Activated CD4-positive, alpha-beta T cell treated with anti-CD3 and anti-CD28 coated beads, Interleukin-2, amount 50 U/mL, for 16 hours (primary cell): Measurements from ENCODE around the gene ABHD16B.

Source experiments
- DNase-seq: peaks from one replicate; pipeline ENCODE4 v3.0.0-alpha.2; 2020

Gene ABHD16B

DNA sequence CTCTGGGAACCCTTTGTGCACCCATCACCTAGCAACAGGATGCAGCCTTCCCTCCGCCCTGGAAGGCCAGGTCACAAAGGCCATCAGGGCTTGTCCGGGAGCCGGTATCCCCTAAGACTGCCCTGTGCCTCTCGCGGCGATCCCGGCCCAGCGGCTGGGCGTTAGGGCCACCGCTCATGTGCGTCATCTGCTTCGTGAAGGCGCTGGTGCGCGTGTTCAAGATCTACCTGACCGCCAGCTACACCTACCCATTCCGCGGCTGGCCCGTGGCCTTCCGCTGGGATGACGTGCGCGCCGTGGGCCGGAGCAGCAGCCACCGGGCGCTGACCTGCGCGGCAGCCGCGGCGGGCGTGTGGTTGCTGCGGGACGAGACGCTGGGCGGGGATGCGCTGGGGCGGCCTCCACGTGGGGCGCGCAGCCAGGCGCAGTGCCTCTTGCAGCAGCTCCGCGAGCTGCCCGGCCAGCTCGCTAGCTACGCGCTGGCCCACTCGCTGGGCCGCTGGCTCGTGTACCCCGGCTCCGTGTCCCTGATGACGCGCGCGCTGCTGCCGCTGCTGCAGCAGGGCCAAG lies at the start of gene ABHD16B:
TSS of gene ABHD16B (plus strand) at position 134 of the 570 bp plus-strand sequence. CDS start at position 177, 43 bp downstream.
- no peak for DNase-seq

DNA sequence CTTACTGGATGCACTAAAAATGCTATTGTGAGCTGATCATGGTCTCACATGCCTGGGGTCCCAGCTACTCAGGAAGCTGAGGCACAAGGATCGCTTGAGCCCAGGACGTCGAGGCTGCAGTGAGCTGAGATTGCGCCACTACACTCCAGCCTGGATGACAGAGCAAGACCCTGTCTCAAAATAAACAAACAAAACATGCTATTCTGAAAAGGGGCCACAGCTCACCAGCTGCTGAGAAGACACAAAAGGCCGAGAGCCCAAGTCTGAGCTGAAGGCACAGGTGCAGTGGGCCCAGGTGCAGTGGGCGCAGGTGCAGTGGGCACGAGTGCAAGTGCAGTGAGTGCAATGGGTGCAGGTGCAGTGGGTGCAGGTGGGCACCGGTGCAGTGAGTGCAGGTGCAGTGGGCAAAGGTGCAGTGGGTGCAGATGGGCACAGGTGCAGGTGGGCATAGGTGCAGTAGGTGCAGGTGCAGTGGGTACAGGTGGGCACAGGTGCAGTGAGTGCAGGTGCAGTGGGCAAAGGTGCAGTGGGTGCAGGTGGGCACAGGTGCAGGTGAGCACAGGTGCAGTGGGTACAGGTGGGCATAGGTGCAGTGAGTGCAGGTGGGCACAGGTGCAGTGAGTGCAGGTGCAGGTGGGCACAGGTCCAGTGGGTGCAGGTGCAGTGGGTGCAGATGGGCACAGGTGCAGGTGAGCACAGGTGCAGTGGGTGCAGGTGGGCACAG lies 46.2 kb upstream of the ABHD16B start:
- no peak for DNase-seq

DNA sequence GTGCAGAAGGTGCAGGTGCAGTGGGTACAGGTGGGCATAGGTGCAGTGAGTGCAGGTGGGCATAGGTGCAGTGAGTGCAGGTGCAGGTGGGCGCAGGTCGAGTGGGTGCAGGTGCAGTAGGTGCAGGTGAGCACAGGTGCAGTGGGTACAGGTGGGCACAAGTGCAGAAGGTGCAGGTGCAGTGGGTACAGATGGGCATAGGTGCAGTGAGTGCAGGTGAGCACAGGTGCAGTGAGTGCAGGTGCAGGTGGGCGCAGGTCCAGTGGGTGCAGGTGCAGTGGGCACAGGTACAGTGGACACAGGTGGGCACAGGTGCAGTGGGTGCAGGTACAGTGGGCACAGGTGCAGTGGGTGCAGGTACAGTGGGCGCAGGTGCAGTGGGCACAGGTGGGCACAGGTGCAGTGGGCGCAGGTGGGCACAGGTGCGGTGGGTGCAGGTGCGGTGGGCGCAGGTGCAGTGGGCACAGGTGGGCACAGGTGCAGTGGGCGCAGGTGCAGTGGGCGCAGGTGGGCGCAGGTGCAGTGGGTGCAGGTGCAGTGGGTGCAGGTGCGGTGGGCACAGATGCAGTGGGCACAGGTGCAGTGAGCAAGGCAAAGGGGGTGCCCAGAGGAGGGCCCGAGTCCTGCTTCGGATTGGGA lies 45.6 kb upstream of the ABHD16B start:
- DNase-seq, result no peak

- DNase-seq, result no peak
Measured at GRCh38 chr20:63819224-63819921, 41.9 kb upstream of the ABHD16B start.

DNA sequence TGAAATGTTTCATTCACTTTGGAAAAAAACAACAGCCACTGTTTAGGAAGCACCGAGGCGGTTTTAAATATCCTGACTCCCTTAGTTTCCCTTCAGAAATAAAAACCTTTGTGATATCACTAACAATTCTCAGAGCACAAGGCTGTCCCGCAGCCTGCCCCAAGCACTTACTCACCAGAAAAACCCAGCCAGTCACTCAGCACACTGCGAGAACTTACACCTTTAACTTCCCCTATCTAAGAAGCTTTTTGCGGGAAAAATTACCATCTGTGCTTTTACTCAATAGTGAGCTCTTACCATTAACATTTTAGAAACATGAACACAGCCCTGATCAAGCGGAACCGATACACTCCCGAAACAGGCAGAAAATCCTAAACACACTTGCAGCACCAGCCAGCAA lies 39.5 kb upstream of the ABHD16B start:
- DNase-seq, result no peak

- DNase-seq, result no peak
Measured at GRCh38 chr20:63822276-63822696, 39.0 kb upstream of the ABHD16B start.

DNA sequence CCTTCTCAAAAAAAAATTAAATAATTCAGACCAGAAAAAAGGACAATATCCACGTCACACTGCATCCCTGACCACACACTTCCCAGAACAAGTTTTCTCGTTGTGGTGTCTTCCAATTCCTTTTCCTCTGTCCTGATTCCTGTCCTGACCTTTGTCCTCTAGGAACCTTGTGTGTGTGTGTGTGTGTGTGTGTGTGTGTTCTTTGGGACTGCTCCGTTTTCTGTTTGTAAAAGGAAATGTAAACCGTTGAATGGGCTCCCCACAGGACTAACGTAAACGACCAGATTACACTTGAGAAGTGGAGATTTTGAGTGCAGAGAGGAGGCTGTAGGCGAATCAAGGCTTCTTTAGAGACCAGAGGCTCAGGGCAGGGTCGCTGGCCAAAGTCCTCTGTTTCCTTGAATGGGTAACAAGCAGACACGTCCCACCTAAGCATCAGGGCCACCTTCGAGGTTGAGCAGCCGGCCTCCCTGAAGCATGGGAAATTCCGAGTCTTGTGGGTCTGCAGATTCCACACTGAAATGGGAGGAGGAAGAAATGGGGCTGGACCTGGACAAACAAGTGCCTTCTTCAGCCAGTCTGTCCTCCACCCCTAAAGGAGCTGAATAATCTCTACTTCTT lies 37.5 kb upstream of the ABHD16B start:
- no peak for DNase-seq

- DNase-seq, result no peak
Measured at GRCh38 chr20:63825331-63826118, 35.8 kb upstream of the ABHD16B start.

DNA sequence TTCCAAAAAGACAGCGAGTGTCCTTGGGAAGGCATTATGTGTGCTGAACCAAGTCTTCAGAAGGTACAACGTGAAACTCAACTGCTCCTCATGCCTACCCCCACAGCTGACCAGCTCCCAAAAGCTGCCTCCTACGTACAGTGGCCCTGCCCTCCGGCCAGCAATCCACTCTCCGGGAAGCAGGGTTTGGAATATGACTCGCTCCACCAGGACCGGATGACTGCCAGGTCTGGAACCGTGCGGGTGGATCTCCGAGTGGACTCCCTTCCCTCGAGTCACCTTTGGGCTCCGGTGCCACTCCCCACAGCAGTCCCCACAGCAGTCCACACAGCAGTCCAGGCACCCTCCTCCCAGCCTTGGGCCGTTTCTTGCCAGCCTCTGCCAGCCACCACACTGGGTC lies 34.5 kb upstream of the ABHD16B start:
- no peak for DNase-seq

- DNase-seq, result no peak
Measured at GRCh38 chr20:63828124-63828523, 33.2 kb upstream of the ABHD16B start.

- DNase-seq, result no peak
Measured at GRCh38 chr20:63828545-63828944, 32.8 kb upstream of the ABHD16B start.

- DNase-seq, result no peak
Measured at GRCh38 chr20:63828951-63829350, 32.3 kb upstream of the ABHD16B start.

DNA sequence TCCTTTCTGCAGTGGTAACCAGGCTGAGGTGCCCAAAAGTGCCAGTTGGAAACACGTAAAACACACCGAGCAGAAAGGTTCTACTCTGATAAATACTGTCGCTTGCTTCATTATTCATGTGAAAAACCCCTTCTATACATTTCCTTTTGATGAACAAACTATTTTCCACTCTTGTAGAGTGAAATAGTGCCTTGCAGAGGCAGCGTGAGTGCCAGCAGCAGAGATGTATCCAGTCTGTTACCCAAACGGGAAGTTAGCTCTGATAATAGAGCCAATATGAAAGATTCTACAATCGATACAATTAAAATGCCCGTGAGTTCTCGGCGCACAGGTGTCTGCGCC lies 31.7 kb upstream of the ABHD16B start:
- no peak for DNase-seq

GRCh38 chr20:63829945-63830835 lies 31.1 kb upstream of the ABHD16B start:
- DNase-seq, result no peak

DNA sequence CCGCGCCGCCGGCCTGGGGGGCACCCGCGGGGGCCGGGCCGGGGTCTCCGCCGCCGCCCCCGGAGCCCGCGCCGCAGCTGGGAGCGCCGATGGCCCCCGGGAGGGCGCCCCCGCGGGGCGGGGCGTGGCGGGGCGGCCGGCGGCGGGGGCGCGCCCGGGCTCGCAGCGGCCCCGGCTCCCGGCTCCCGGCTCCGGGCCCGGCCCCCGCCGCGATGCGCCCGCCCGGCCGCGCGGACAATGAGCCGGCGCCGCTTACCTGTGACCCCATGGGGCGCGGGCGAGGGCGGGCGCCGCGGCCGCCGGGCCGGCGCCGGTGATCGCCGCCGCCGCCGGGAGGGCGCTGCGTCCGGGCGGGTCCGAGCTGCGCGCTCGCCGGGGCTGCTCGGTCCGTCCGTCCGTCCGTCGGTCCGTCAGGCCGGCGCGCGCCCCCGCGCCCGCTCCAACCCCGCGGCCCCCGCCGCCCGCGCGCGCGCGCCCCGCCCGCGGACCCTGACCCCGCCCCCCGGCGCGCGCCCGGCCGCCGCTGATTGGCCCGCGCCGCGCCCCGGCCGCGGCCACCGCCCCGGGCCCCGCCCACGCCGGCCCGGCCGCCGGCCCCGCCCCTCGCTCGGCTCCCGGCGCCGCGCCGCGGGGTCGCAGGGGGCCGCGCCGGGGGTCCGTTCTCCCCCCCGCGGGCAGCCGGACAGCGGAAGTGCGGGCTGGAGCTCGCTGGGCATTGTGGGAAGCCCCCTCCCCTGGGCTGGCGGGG lies 30.3 kb upstream of the ABHD16B start, which contains the start of gene ZBTB46:
TSS of gene ZBTB46 (minus strand) at position 424 of the 748 bp plus-strand sequence. CDS start 40,507 bp downstream, outside the sequence.
- DNase-seq, result no peak

DNA sequence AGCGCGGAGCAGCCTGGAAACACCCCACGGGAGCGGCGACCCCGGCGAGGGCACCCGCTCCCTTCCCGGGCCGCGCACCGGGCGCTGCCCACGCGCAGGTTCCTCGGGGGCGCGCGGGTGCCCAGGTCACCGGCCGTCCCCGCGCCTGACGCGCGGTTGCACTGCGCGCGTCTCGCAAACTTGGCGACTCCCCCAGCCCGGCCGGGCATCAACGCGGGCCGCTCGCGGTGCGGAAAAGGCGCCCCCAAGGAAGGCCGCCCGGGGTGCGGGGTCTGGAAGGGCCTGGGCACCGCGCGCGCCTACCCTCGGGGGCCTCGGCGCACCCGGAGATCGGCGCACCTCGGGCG lies 29.7 kb upstream of the ABHD16B start:
- DNase-seq, result no peak

- DNase-seq, result no peak
Measured at GRCh38 chr20:63831993-63832686, 29.2 kb upstream of the ABHD16B start.

DNA sequence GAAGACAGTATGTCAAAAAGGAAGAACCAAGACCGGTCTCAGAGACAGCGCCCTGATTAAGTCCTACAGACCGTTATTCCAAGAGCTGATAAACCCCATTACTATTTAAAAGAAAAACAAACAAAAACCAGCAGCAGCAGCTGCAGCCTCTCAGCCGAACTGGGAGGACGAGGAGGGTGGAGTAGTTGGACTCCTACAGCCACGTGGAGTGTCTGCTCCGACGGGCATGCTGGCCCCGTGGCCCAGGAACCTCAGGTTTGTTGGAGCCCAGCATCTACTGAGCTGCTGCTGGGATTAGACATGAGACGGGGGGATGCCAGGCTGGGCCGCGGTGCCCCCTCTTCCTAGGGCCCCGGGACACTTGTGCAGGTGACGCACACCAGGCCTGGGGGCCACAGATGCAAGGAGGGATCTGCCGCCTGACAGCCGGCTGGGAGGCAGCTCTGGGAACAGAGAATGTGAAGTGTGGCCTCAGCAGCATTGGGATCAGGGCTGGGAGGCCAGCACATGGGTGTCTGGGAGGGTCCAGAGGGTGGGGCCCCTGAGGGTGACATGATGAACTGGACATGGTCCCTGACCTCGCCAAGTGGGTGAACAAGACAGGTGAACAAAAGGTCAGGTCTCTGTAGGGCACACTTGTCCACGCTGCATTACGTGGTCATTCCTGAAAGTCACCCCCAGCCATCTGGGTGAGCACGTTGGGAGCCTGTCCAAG lies 27.4 kb upstream of the ABHD16B start:
- DNase-seq, result no peak

GRCh38 chr20:63834491-63834880 lies 26.8 kb upstream of the ABHD16B start:
- no peak for DNase-seq
